ENCODE data around the gene TNFSF12. TPM values are rescaled to one million over a fixed set of nuclear protein-coding genes. Genes with fewer than 3 reads are reported as not detected.

The TNFSF12 gene
- total and polyA plus RNA-seq, 8 donors: 6.1 to 199 (median 46.5) TPM

DNA sequence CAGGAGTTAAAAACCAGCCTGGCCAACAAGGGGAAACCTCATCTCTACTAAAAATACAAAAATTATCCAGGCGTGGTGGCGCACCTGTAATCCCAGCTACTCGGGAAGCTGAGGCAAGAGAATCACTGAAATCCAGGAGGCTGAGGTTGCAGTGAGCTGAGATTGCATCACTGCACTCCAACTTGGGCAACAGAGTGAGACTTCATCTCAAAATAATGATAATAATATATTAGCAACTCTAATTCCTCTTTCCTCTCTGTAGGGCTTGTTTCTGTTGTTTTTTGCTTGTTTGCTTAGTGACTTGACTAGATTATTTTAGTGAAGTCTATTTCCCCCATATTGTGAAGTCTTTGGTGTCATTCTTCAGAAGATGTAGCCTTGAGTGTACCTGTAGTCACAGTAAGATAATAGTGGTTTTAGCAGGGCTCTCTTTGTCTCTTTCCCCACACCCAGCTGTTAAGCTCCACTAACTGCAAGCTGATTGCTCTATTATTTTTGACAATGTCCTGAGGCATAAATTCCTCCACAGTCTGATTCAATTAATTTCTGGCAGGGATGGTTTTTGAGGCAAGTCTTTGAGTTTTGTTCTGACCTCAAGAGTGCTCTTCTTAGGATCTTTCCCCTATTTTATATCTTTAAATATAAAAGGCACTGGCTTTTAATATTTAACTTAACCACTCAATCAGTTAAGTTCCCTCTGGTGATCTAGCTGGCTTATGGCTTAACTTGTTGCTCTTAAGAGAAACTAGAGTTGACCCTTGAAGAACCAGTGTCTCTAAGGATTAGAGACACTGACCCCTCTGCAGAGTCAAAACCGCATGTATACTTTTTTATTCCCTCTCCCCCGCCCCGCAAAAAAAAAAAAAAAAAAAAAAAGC is 18.6 kb upstream of the TNFSF12 start:
- Histone ChIP-seq H3K4me1 (peaks cover 0 to 3% (median 0%) of the 10 kb centered on the region in 4 donors), H3K36me3 (no peaks in the 10 kb centered on the region), H3K27ac (no peak overlapping the region), H3K4me3 (no peak overlapping the region), H3K27me3 (no peaks in the 10 kb centered on the region), H3K9me3 (peaks cover 0 to 27% (median 13%) of the 10 kb centered on the region in 4 donors)
- DNase-seq: no peak
- 87 to 95% (median 91%) methylated on average over 6 of the region's 6 CpGs for WGBS, 5 donors
- TF ChIP-seq POLR2A (IDR thresholded peaks at IDR 0.05) (no peak), EP300 (IDR thresholded peaks at IDR 0.05) (no peak), POLR2AphosphoS5 (IDR thresholded peaks at IDR 0.05) (no peak)
- TF ChIP-seq, protein P1, sequence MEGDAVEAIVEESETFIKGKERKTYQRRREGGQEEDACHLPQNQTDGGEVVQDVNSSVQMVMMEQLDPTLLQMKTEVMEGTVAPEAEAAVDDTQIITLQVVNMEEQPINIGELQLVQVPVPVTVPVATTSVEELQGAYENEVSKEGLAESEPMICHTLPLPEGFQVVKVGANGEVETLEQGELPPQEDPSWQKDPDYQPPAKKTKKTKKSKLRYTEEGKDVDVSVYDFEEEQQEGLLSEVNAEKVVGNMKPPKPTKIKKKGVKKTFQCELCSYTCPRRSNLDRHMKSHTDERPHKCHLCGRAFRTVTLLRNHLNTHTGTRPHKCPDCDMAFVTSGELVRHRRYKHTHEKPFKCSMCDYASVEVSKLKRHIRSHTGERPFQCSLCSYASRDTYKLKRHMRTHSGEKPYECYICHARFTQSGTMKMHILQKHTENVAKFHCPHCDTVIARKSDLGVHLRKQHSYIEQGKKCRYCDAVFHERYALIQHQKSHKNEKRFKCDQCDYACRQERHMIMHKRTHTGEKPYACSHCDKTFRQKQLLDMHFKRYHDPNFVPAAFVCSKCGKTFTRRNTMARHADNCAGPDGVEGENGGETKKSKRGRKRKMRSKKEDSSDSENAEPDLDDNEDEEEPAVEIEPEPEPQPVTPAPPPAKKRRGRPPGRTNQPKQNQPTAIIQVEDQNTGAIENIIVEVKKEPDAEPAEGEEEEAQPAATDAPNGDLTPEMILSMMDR (IDR thresholded peaks at IDR 0.05): no peak
- intact Hi-C loops (cut with DNase I; ENCODE audit: low total_unique reads): no loop called here

DNA sequence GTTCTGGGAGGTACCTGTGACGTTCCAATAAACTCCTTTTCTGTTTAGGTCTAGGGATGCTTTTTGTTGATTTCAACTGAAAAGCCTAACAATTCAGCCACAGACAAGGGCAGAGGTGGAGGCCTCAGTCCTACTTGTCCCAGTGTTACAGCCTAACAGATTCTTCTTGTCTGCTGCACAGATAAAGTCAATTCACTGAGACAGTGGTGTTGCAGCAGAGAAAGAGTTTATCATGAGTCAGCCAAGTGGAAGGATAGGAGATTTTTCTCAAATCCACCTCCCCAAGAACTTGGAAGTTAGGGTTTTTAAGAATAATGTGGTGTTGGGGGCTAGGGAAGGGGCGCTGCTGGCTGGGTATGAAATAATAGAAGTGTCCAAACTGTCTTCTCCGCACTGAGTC is 10.8 kb upstream of the TNFSF12 start:
- Histone ChIP-seq H3K27ac (no peak overlapping the region), H3K9me3 (peaks cover 0 to 15% (median 8%) of the 10 kb centered on the region in 4 donors), H3K4me1 (no peaks in the 10 kb centered on the region), H3K4me3 (no peak overlapping the region), H3K27me3 (no peaks in the 10 kb centered on the region), H3K36me3 (no peaks in the 10 kb centered on the region)
- DNase-seq: no peak
- TF ChIP-seq POLR2AphosphoS5 (IDR thresholded peaks at IDR 0.05) (no peak), EP300 (IDR thresholded peaks at IDR 0.05) (no peak), POLR2A (IDR thresholded peaks at IDR 0.05) (no peak)
- TF ChIP-seq, protein P1 (IDR thresholded peaks at IDR 0.05): no peak
- intact Hi-C loops (cut with DNase I; ENCODE audit: low total_unique reads): no loop called here
- WGBS, 5 donors: 60 to 94% (median 76%) methylated on average over 3 of the region's 3 CpGs

DNA sequence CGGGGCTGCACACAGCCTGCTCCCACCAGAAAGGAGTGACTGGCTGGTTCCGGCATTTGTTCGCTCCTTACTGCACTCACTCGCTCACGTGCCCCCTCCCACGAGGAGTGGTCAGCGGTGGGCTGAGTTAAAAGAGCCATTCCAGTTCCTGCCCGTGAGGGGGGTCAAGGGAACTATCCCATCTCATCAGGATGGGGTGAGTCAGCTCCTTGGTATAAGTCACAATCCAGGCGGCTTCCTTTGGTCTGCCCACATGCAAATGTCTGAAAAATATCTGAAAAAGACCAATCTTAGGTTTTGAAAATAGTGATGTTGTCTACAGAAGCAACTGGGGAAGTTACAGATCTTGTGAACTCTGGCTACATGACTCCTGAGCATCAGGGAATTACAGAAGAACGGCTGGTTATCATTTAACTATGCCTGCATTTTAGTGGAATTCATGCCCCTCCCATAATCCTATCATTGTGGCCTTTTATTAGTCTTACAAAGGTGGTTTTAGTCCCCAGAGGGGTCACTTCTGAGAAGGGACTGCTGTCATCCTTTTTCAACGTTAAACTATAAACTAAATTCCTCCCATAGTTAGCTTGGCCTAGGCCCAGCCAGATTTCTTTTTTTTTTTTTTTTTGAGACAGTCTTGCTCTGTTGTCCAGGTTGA is 9.8 kb upstream of the TNFSF12 start:
- intact Hi-C loops (cut with DNase I; ENCODE audit: low total_unique reads): no loop called here
- Histone ChIP-seq H3K9me3 (peaks cover 0 to 15% (median 8%) of the 10 kb centered on the region in 4 donors), H3K4me3 (no peak overlapping the region), H3K36me3 (no peaks in the 10 kb centered on the region), H3K27me3 (no peaks in the 10 kb centered on the region), H3K4me1 (no peaks in the 10 kb centered on the region), H3K27ac (no peak overlapping the region)
- TF ChIP-seq, protein P1 (IDR thresholded peaks at IDR 0.05): no peak
- TF ChIP-seq POLR2A (IDR thresholded peaks at IDR 0.05) (no peak), EP300 (IDR thresholded peaks at IDR 0.05) (no peak), POLR2AphosphoS5 (IDR thresholded peaks at IDR 0.05) (no peak)
- WGBS, 5 donors: 72 to 79% (median 77%) methylated on average over 11 of the region's 11 CpGs
- no peak for DNase-seq

DNA sequence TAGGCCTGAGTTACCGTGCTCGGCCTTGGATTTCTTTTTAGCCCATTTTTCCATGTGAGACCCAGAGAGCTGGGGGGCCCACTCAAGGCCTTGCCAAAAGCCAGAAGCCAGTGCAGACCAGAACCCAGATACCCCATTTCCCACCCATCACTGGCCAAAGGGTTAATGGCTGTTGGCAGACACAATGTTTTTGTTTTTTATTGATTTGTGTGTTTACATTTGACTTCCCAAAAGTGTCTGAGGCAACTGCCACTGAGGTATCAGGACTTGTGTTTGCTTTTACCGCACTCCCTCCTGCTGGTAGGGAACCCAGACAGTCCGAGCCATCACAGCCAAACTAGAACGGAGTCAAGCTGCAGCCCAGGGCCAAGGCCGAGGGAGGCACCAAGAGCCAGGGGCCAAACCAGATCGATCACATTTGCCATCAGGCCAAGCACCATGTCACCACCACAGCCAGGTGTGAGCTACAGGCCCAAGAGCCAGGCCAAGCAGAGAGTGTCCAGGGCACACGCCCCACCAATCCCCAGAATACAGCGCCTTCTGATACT is 7.7 kb upstream of the TNFSF12 start:
- intact Hi-C loops (cut with DNase I; ENCODE audit: low total_unique reads): no loop called here
- Histone ChIP-seq H3K9me3 (peaks cover 0 to 15% (median 8%) of the 10 kb centered on the region in 4 donors), H3K27ac (no peak overlapping the region), H3K4me1 (no peaks in the 10 kb centered on the region), H3K27me3 (no peaks in the 10 kb centered on the region), H3K4me3 (no peak overlapping the region), H3K36me3 (no peaks in the 10 kb centered on the region)
- TF ChIP-seq, protein P1 (IDR thresholded peaks at IDR 0.05): no peak
- TF ChIP-seq EP300 (IDR thresholded peaks at IDR 0.05): no peak
- TF ChIP-seq POLR2A (IDR thresholded peaks at IDR 0.05): no peak
- 94 to 97% (median 95%) methylated on average over 7 to 9 of the region's 9 CpGs for WGBS, 5 donors
- DNase-seq: no peak

All from stomach (tissue), 9 donors.